Brain microvascular endothelial cell (primary cell): ENCODE results near the gene PLCB3.
A peak's percentile ranks its signal among the peaks of the same experiment; 100 is the strongest.

ENCODE experiments used
- DNase-seq: peaks from one replicate; pipeline ENCODE4 v3.0.0-alpha.2; 2020
- H3K27ac ChIP-seq: fragments of 250-450 bp; sonication (Bioruptor Pico); 2 replicates; pipeline ENCODE4 v1.5.1; 2020; ENCODE audit warnings: mild to moderate bottlenecking, moderate library complexity
- H3K27me3 ChIP-seq: fragments of 250-450 bp; sonication (Bioruptor Pico); replicated peaks from 2 replicates; pipeline ENCODE4 v1.5.1; 2020; ENCODE audit warnings: mild to moderate bottlenecking
- H3K36me3 ChIP-seq: fragments of 250-450 bp; sonication (Bioruptor Pico); replicated peaks from 2 replicates; pipeline ENCODE4 v1.5.1; 2020; ENCODE audit warnings: mild to moderate bottlenecking
- H3K4me3 ChIP-seq: 2 replicates; pipeline ENCODE4 v1.5.1; 2011; ENCODE audit warnings: low read depth, mild to moderate bottlenecking, control low read depth, low read length, moderate library complexity
- in situ Hi-C: cut with HindIII; loops from 2 replicates; pipeline ENCODE4 v1.10.0; 2017; ENCODE audit warnings: low sequenced_read_pairs, low pct_ligation_motif_present
- TF ChIP-seq, protein P1 (sequence below): IDR thresholded peaks from 2 replicates; pipeline ENCODE4 v1.5.1; 2011; ENCODE audit warnings: low read depth, mild to moderate bottlenecking, moderate library complexity, low read length, control low read depth, inconsistent platforms; ENCODE audit errors: missing control alignments

The PLCB3 gene

DNA sequence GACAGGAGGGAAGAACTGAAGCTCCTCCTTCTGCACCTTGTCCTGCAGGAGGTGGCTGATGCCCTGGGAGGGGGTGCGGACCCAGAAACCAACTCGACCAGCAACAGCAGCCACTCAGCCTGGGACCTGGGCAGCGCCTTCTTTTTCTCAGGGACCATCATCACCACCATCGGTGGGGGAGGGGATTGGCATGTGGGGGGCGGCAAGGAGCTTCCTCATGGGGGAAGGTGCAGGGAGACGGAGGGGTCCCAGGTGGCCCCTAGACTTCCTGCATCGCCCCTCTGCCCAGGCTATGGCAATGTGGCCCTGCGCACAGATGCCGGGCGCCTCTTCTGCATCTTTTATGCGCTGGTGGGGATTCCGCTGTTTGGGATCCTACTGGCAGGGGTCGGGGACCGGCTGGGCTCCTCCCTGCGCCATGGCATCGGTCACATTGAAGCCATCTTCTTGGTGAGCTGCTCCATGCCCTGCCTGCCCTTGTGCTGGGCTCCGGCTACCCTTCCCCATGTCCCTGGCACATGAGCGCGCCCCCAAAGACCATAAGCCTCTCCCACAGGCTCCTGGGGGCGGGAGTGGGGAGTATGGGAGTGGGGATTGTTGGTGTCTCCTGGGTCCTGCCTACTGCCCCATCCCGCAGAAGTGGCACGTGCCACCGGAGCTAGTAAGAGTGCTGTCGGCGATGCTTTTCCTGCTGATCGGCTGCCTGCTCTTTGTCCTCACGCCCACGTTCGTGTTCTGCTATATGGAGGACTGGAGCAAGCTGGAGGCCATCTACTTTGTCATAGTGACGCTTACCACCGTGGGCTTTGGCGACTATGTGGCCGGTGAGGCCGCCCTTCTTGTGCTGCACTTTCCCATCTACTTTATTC lies 45.7 kb downstream of the PLCB3 start:
- no peaks in the 10 kb centered on the region for H3K36me3 ChIP-seq
- no peak for DNase-seq
- peaks cover 73% of the 10 kb centered on the region for H3K27me3 ChIP-seq
- TF ChIP-seq, protein P1, sequence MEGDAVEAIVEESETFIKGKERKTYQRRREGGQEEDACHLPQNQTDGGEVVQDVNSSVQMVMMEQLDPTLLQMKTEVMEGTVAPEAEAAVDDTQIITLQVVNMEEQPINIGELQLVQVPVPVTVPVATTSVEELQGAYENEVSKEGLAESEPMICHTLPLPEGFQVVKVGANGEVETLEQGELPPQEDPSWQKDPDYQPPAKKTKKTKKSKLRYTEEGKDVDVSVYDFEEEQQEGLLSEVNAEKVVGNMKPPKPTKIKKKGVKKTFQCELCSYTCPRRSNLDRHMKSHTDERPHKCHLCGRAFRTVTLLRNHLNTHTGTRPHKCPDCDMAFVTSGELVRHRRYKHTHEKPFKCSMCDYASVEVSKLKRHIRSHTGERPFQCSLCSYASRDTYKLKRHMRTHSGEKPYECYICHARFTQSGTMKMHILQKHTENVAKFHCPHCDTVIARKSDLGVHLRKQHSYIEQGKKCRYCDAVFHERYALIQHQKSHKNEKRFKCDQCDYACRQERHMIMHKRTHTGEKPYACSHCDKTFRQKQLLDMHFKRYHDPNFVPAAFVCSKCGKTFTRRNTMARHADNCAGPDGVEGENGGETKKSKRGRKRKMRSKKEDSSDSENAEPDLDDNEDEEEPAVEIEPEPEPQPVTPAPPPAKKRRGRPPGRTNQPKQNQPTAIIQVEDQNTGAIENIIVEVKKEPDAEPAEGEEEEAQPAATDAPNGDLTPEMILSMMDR, result no peak
- H3K4me3 ChIP-seq, result no peak overlapping the region
- in situ Hi-C loops, result no loop called here
- H3K27ac ChIP-seq, result no peak overlapping the region

DNA sequence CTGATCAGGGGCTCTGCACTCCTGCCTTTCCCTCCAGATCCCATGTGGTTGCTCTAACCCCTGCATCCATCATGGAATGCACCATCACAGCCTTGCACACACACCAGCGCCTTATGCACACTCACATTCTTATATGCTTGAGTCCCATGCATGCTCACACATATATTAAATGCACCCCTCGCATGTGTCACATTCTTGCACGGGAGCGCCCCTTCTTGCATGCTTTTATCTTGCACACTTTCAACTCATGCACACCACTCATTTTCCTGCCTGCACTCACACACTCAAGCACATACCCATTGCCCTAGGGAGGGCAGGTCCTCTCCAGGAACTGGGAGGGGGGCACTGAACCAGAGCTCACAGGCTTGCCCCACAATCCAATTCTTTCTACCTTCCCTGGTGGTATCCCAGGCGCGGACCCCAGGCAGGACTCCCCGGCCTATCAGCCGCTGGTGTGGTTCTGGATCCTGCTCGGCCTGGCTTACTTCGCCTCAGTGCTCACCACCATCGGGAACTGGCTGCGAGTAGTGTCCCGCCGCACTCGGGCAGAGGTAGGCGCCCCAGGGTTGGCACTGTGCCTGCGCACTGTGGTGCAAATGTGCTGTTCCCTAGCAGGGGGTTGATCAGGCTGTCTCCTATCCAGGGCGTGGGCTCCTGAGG lies 46.5 kb downstream of the PLCB3 start:
- Histone ChIP-seq H3K4me3 (no peak overlapping the region), H3K27ac (no peak overlapping the region), H3K27me3 (peaks cover 65% of the 10 kb centered on the region), H3K36me3 (no peaks in the 10 kb centered on the region)
- DNase-seq, result no peak
- in situ Hi-C loops, result no loop called here
- TF ChIP-seq, protein P1, result no peak

DNA sequence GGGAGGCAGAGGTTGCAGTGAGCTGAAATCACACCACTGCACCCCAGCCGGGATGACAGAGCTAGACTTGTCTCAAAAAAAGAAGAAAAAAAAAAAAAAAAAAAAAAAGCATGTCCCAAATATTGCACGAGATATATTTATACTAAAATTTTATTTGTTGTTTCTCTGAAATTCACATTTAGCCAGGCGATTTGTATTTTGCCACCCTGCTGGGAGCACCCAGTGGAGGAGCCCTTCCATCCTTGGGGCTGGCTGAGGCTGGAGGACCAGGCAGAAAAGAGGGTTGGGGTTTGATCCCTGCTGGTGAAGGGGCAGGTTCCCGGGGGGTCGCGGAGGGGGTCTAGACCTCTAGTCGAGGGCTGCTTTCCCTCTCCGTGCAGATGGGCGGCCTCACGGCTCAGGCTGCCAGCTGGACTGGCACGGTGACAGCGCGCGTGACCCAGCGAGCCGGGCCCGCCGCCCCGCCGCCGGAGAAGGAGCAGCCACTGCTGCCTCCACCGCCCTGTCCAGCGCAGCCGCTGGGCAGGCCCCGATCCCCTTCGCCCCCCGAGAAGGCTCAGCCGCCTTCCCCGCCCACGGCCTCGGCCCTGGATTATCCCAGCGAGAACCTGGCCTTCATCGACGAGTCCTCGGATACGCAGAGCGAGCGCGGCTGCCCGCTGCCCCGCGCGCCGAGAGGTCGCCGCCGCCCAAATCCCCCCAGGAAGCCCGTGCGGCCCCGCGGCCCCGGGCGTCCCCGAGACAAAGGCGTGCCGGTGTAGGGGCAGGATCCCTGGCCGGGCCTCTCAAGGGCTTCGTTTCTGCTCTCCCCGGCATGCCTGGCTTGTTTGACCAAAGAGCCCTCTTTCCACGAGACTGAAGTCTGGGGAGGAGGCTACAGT lies 47.9 kb downstream of the PLCB3 start:
- Histone ChIP-seq H3K27ac (no peak overlapping the region), H3K36me3 (no peaks in the 10 kb centered on the region), H3K27me3 (peaks cover 53% of the 10 kb centered on the region), H3K4me3 (no peak overlapping the region)
- in situ Hi-C loops, result no loop called here
- TF ChIP-seq, protein P1, result no peak
- DNase-seq, result no peak

DNA sequence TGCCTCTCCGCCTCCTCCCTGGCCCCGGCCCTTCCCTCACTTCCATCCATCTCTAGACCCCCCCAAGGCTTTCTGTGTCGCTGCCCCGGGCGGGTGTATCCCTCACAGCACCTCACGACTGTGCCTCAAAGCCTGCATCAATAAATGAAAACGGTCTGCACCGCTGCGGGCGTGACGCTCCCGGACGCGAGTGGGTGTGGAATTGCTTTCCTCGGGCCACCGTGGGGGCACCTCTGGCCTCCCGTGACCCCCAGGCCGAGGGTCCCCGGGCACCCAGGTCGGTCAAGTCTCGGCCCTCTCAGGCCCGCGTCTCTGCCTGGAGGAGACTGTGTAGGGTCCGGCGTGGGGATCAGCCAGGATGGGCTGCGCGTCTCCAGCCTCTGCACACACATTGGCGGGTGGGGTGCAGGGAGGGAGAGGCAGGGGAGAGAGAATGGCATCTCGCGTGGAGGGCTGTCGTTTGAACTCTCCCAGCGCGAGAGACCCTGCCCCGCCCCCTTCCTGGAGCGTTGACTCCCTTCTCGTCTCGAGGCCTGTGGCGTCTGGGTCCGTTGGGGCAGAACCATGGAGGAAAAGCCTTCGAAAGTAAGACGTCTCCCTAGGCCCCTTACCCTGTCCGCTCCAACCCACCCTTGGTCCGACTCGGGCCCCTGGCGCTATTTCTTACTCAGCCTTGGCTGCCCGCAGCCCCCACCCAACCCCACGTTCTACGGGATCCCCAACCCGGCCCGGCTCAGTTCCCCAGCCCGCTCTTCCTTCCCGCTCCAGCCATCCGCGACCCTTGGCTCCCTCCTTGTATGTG lies 48.7 kb downstream of the PLCB3 start, which contains the start of gene CATSPERZ:
Gene CATSPERZ, plus strand, starts transcription at position 512 of the 802 bp plus-strand sequence. Its CDS starts 53 bp downstream, at position 565.
- in situ Hi-C loops, result no loop called here
- DNase-seq, result no peak
- Histone ChIP-seq H3K27ac (no peak within 1 kb of the TSS), H3K36me3 (no peaks in the 10 kb centered on the region), H3K4me3 (peak within 1 kb of the TSS; percentile 39), H3K27me3 (peaks cover 50% of the 10 kb centered on the region)
- TF ChIP-seq, protein P1, result peak; percentile 14
